ENCODE data around the gene MMP24.

DNA sequence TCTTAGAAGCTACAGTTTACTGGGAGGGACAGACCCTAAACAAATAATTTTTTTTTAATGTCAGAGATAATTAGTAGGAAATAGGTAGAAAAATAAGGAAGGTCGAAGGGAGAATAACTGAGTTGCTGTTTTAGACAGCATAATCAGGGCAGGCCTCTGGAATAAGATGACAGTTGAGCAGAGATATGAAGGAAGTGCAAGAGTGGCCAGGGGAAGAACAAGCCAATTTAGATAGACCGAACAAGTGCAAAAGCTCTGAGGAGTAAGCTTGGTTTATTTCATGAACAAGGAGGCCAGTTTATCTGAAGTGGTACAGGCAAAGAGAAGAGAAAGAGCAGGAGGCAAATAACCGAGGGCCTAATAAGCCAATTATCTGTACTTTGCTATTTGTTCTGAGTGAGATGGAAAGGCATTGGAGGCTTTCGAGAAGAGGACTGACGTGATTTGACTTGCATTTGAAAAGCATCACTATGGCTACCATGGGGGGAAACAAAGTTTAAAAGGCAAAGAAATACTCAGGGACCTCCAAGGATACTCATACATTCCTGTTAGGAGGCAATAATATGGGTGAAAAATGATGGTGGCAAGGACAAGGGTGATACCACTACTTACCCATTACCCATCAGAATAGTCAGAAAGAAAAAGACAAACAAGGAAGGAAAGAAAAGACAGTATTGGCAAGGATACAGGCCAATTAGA, 34.9 kb upstream of the MMP24 start:
- TF ChIP-seq, protein P1, sequence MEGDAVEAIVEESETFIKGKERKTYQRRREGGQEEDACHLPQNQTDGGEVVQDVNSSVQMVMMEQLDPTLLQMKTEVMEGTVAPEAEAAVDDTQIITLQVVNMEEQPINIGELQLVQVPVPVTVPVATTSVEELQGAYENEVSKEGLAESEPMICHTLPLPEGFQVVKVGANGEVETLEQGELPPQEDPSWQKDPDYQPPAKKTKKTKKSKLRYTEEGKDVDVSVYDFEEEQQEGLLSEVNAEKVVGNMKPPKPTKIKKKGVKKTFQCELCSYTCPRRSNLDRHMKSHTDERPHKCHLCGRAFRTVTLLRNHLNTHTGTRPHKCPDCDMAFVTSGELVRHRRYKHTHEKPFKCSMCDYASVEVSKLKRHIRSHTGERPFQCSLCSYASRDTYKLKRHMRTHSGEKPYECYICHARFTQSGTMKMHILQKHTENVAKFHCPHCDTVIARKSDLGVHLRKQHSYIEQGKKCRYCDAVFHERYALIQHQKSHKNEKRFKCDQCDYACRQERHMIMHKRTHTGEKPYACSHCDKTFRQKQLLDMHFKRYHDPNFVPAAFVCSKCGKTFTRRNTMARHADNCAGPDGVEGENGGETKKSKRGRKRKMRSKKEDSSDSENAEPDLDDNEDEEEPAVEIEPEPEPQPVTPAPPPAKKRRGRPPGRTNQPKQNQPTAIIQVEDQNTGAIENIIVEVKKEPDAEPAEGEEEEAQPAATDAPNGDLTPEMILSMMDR (IDR thresholded peaks at IDR 0.05): no peak
- TF ChIP-seq EZH2phosphoT487 (IDR thresholded peaks at IDR 0.05): no peak
- no peak for TF ChIP-seq EZH2 (IDR thresholded peaks at IDR 0.05)

Measured in neural progenitor cell (in vitro differentiated cells).